ENCODE results near the gene ORAI2. TPM values are rescaled to one million over a fixed set of nuclear protein-coding genes. Genes with fewer than 3 reads are reported as not detected.
"Not testable (repeated sequence)": the region's sequence is repeated elsewhere in the genome, so short reads cannot be mapped to it uniquely, and the experiment has no call there.

Gene ORAI2
- total RNA-seq, 2 experiments from 2014 or later = 41.4 to 46.2 TPM

DNA sequence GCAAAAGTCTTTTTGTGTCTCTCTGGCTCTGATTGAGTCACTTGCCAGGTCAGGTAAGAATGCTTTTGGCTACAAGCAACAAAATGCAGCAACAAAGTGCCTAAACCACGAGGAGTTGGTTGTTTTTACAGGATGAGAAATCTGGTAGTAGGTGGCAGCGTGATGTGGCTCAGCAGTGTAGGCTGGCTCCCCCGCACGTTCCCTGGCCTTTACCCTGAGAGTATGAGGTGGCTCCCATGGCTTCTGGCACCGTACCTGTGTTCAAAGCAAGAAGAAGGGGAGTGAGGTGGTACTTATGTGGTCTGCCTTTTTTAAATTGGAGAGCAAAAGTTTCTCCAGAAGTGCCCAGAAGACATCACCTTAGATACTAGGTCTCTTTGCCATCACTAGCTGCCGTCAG, 25.5 kb upstream of the ORAI2 start:
- peaks cover 10% of the 10 kb centered on the region for H3K4me1 Mint-ChIP-seq
- no peak for DNase-seq
- H3K4me3 Mint-ChIP-seq = no peak overlapping the region
- H3K27ac Mint-ChIP-seq = peak overlapping the region; percentile 12
- no peaks in the 10 kb centered on the region for H3K27me3 Mint-ChIP-seq
- H3K36me3 Mint-ChIP-seq = peaks cover 48% of the 10 kb centered on the region
- H3K9me3 Mint-ChIP-seq = peaks cover 3% of the 10 kb centered on the region

DNA sequence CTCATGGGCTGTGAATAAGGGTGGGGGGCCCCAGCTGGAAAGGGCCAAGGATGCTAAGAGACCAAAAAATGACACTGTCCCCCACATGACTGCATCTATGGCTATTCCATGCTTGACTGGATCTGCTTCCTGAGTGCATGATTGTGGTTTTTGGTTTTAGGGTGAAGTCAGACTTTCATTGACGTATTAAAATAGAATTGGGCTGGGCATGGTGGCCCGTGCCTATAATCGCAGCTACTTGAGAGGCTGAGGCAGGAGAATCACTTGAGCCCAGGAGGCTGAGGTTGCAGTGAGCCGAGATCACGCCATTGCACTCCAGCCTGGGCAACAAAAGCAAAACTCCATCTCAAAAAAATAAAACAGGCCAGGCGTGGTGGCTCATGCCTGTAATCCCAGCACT, 24.8 kb upstream of the ORAI2 start:
- H3K27ac Mint-ChIP-seq, DNase-seq, H3K4me3 Mint-ChIP-seq, H3K9me3 Mint-ChIP-seq, H3K27me3 Mint-ChIP-seq: not testable (repeated sequence)
- Mint-ChIP-seq H3K36me3 (peaks cover 46% of the 10 kb centered on the region), H3K4me1 (peaks cover 11% of the 10 kb centered on the region)

DNA sequence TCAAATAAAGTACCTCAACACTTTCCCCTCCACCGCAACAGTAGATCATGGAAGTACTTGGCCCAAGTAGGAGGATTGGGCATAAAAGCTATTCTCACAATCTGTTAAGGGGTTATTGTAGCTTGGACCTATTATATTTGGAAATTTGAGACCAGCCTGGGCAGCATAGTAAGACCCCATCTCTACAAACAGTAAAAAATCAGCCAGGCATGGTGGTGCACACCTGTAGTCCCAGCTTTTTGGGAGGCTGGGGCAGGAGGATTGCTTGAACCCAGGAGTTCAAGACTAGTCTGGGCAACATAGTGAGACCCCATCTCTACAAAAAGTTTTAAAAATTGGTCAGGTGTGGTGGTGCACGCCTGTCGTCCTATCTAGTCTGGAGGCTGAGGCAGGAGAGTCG, 24.0 kb upstream of the ORAI2 start:
- Mint-ChIP-seq H3K4me3 (no peak overlapping the region), H3K36me3 (peaks cover 43% of the 10 kb centered on the region), H3K27ac (no peak overlapping the region), H3K4me1 (peaks cover 11% of the 10 kb centered on the region), H3K9me3 (peaks cover 3% of the 10 kb centered on the region), H3K27me3 (no peaks in the 10 kb centered on the region)
- no peak for DNase-seq

DNA sequence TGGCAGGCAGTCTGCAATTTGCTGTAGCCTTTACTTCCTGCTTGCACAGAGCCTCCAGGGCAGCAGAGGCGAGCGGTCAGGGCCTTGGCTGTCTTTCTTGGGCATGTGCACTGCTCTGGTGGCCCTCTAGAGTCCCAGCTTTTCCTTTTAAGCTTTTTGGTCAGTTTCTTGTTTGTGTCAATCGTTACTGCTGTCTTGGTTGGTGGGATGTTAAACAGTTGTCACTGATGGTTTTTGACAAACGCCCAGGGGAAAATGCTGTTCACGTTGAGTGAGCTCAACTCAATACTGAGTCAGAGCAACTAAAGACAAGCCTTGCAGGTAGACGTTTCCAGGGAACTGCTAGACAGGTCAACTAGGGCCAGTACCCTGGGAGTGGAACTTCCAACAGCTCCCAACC, 23.3 kb upstream of the ORAI2 start:
- H3K36me3 Mint-ChIP-seq = peaks cover 47% of the 10 kb centered on the region
- no peak overlapping the region for H3K4me3 Mint-ChIP-seq
- peak overlapping the region; percentile 25 for H3K27ac Mint-ChIP-seq
- H3K9me3 Mint-ChIP-seq = peaks cover 3% of the 10 kb centered on the region
- H3K4me1 Mint-ChIP-seq = peaks cover 15% of the 10 kb centered on the region
- no peak for DNase-seq
- no peaks in the 10 kb centered on the region for H3K27me3 Mint-ChIP-seq

DNA sequence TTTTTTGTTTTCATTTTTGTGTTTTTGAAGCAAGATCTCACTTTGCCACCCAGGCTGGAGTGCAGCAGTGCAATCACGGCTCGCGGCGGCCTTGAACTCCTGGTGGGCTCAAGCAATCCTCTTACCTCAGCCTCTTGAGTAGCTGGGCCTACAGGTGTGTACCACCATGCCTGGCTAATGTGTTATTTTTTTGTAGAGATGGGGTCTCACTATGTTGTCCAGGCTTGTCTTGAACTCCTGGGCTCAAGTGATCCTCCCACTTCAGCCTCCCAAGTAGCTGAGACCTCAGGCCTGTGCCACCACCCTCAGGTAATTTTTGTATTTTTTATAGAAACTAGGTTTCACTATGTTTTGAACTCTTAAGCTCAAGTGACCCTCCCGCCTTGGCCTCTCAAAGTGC, 22.5 kb upstream of the ORAI2 start:
- Mint-ChIP-seq H3K9me3 (peaks cover 3% of the 10 kb centered on the region), H3K27me3 (no peaks in the 10 kb centered on the region), H3K27ac (no peak overlapping the region), H3K4me3 (no peak overlapping the region), H3K36me3 (peaks cover 55% of the 10 kb centered on the region), H3K4me1 (peaks cover 23% of the 10 kb centered on the region)
- DNase-seq = no peak

DNA sequence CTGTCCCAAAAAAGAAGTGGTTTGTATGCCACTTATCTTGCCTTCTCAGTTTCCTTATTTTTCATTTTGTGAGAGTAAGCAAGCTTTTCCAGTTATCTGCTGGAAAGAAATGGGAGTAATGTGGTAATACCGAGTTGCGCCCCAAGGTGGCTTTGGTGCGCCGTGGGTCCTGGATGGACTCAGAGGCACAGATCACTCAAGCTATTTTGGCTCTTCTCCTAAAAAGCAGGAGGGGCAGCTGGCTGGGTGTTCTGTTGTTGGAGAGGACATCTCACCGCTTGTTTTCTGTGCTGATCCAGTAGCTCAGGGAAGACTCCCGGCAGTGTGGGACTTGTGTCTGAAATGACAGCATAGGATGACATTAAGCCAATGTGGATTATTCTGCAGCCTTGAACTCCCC, 20.8 kb upstream of the ORAI2 start:
- Mint-ChIP-seq H3K4me3 (no peak overlapping the region), H3K27ac (no peak overlapping the region), H3K4me1 (peaks cover 37% of the 10 kb centered on the region), H3K27me3 (no peaks in the 10 kb centered on the region), H3K36me3 (peaks cover 63% of the 10 kb centered on the region), H3K9me3 (peaks cover 3% of the 10 kb centered on the region)
- DNase-seq = peak; percentile 18

DNA sequence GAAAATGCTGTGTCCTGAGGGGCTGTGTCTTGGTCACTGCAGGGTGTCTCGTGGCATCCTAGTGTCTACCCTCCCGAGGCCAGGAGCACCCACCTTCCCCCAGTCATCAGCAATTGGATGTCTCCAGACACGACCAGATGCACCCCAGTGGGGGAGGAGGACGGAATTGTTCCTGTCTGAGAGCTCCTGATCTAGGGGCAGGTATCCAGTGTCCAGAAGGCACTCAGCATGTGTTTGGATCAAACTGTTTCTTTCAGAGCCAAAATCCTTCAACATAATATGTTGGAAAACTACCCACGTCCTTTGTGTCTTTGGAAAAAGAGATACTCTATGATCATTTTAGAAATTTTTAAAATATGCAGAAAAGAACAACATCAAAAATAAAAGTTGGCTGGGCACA, 20.3 kb upstream of the ORAI2 start:
- Mint-ChIP-seq H3K4me1 (peaks cover 34% of the 10 kb centered on the region), H3K4me3 (no peak overlapping the region), H3K36me3 (peaks cover 58% of the 10 kb centered on the region), H3K27me3 (no peaks in the 10 kb centered on the region), H3K27ac (no peak overlapping the region), H3K9me3 (peaks cover 3% of the 10 kb centered on the region)
- DNase-seq = no peak

DNA sequence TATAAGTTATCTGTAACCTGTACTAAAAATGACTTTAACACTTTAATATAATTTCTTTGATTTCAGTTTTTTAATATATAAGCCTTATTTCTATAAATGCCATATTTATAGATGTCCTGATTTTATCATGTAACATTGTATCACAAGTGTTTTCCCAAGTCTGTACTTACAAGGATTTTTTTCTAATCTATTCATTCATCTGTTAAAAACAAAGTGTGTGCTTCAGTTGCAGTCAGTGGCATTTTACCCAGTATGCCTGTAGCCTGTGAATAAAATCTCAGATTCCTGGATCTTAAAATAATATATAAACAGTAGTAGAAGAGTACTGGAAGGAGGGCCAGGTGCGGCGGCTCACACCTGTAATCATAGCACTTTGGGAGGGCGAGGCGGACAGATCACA, 19.8 kb upstream of the ORAI2 start:
- Mint-ChIP-seq H3K9me3 (peaks cover 3% of the 10 kb centered on the region), H3K4me1 (peaks cover 37% of the 10 kb centered on the region), H3K27ac (no peak overlapping the region), H3K4me3 (no peak overlapping the region), H3K36me3 (peaks cover 58% of the 10 kb centered on the region), H3K27me3 (no peaks in the 10 kb centered on the region)
- no peak for DNase-seq

DNA sequence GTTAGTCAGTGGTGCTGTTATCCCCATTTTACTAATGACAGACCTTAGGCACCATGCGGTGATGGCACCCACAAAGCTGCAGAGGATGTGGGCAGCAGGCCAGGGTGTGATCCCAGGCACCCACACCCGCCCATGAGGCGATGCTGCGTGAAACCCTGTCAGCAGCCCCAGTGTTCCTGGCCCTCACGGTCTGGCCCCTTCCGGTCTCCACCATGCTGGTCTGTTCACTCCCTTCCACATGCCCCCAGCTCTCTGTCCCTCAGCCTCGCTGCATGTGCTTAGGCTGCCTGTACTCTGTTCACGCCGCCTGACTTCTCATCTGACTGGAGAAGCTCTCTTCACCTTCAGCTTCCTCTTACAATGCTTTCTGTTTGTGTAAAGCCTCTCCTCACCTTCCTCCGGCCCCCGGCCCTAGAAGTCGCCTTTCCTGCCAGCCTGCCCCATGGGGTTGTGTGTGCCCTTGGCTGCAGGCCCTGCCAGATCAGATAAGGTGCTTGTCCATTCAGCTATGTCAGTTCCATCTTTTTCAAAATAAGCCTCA, 17.6 kb upstream of the ORAI2 start:
- Mint-ChIP-seq H3K4me1 (peaks cover 52% of the 10 kb centered on the region), H3K36me3 (peaks cover 46% of the 10 kb centered on the region)
- DNase-seq = peak; percentile 72

DNA sequence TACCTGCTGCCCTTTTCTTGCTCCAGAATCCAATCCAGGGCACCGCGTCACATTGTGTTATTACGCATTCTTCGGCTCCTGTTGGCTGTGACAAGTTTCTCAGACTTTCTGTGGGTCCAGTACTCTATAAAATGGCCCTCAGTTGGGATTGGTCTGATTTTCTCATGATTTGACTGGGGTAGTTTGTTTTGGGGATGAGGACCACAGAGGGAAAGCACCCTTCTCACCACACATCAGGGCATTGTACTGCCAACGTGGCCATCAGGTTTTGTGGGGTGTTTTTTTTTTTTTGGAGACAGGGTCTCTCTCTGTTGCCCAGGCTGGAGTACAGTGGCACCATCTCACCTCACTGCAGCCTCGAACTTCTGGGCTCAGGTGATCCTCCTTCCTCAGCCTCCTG, 17.0 kb upstream of the ORAI2 start:
- Mint-ChIP-seq H3K9me3 (no peaks in the 10 kb centered on the region), H3K27me3 (no peaks in the 10 kb centered on the region), H3K36me3 (peaks cover 49% of the 10 kb centered on the region), H3K27ac (peak overlapping the region; percentile 98), H3K4me1 (peaks cover 58% of the 10 kb centered on the region), H3K4me3 (peak overlapping the region; percentile 64)
- no peak for DNase-seq

More for the DNA sequence above, 17.6 kb upstream of the ORAI2 start:
- no peaks in the 10 kb centered on the region for H3K27me3 Mint-ChIP-seq
- no peaks in the 10 kb centered on the region for H3K9me3 Mint-ChIP-seq
- peak overlapping the region; percentile 64 for H3K4me3 Mint-ChIP-seq
- H3K27ac Mint-ChIP-seq = peak overlapping the region; percentile 98

DNA sequence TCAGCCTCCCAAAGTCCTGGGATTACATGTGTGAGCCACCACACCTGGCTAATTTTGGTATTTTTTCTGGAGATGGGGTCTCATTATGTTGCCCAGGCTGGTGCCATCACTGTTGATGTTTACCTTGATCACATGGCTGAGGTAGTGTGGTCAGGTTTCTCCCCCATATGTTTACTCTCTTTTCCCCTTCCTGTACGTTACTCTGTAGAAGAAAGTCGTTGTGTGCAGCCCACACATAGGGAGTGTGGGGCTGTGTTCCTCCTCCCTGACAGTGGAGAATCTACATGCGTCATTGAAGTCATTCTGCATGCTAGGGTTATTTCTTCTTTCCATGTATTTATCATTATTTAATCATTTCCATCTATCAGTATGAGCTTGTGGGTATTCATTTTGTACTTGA, 16.3 kb upstream of the ORAI2 start:
- DNase-seq = no peak
- peaks cover 58% of the 10 kb centered on the region for H3K4me1 Mint-ChIP-seq

DNA sequence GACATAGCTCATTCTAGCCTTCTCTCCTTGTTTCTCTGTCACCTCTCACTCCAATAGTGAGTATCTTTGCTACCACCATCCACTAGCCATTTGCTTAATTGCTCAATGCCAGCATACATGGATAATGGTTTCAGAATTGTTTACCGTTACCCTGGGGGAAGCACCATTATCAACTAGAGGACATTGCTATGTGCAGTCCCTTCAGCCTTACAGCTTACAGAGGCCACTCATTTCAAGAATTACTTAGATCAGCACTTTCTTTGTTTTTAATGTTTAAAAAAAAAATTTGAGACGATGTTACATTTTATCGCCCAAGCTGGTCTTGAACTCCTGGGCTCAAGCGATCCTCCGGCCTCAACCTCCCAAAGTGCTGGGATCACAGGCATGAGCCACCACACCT, 14.8 kb upstream of the ORAI2 start:
- Mint-ChIP-seq H3K27ac (peak overlapping the region; percentile 5), H3K4me1 (peaks cover 53% of the 10 kb centered on the region), H3K36me3 (peaks cover 42% of the 10 kb centered on the region)

More for the DNA sequence above, 16.3 kb upstream of the ORAI2 start:
- H3K4me3 Mint-ChIP-seq = peak overlapping the region; percentile 22
- no peaks in the 10 kb centered on the region for H3K9me3 Mint-ChIP-seq
- H3K27ac Mint-ChIP-seq = peak overlapping the region; percentile 98
- H3K36me3 Mint-ChIP-seq = peaks cover 42% of the 10 kb centered on the region
- no peaks in the 10 kb centered on the region for H3K27me3 Mint-ChIP-seq

DNA sequence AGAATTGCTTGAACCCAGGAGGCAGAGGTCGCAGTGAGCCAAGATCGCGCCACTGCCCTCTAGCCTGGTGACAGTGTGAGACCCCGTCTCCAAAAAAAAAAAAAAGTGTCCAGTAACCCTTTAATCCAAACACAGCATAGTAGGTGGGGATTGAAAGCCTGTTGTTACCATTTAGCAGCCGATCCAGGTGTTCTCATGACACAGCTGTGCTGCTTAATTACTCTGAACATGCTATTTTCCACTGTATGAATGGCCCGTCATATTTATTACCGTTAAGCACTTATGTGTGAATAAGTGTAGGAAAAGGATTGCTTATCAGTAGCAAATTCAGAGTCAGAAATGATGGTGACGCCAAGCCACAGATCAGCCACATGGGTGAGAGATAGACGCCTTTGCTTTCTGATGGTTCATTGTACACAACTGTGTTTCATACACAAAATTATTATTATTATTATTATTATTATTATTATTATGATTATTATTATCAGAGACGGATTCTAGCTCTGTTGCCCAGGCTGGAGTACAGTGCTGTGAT, 11.6 kb upstream of the ORAI2 start:
- DNase-seq = no peak
- H3K4me1 Mint-ChIP-seq = peaks cover 60% of the 10 kb centered on the region
- H3K27ac Mint-ChIP-seq = no peak overlapping the region
- H3K27me3 Mint-ChIP-seq = no peaks in the 10 kb centered on the region
- peaks cover 44% of the 10 kb centered on the region for H3K36me3 Mint-ChIP-seq
- no peak overlapping the region for H3K4me3 Mint-ChIP-seq
- no peaks in the 10 kb centered on the region for H3K9me3 Mint-ChIP-seq

More for the DNA sequence above, 14.8 kb upstream of the ORAI2 start:
- no peak for DNase-seq
- no peaks in the 10 kb centered on the region for H3K27me3 Mint-ChIP-seq
- no peaks in the 10 kb centered on the region for H3K9me3 Mint-ChIP-seq
- no peak overlapping the region for H3K4me3 Mint-ChIP-seq

DNA sequence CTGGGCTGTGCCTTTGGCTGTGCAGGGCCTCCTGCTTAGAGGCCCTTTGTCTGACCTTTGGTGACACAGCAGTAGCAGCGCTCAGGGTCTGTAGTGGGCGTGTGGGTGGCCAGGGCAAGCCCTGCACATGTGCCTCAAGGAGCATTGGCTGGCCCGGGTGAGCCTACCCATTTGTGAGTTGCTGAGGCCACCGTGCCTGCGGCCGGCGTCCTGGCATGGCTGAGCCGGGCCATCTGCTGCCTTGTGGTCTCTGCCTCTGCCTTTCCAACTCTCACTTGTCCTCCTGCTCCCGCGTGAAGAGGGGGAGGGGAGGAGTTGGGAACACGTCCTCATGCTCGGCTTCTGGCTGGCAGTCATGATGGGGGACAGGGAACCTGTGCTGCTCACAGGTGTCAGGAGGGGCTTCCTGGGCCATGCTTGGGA, 9.2 kb upstream of the ORAI2 start:
- H3K4me3 Mint-ChIP-seq = no peak overlapping the region
- peaks cover 59% of the 10 kb centered on the region for H3K4me1 Mint-ChIP-seq
- H3K36me3 Mint-ChIP-seq = peaks cover 46% of the 10 kb centered on the region

DNA sequence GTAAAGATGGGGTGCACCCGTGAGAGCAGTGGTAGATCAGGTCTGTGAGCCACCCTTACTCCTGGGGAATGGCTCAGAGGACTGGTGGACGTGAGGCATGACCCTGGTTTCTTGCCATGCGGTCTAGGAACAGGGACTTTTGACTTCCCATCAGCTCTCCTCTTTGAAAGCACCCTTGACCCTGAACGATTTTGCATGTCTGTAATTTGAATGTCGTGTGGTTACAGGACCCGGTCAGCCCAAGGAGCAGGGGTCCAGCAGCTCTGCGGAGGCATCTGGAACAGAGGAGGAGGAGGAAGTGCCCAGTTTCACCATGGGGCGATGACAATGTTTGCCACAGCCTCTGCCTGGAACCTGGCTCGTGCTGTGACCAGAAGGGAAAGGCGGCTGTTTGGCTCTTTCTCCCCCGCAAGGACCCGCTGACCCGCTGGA, 8.6 kb upstream of the ORAI2 start:
- Mint-ChIP-seq H3K9me3 (no peaks in the 10 kb centered on the region), H3K4me3 (peak overlapping the region; percentile 2), H3K36me3 (peaks cover 48% of the 10 kb centered on the region), H3K27ac (peak overlapping the region; percentile 100), H3K27me3 (no peaks in the 10 kb centered on the region), H3K4me1 (peaks cover 60% of the 10 kb centered on the region)
- DNase-seq = no peak

More for the DNA sequence above, 9.2 kb upstream of the ORAI2 start:
- peak overlapping the region; percentile 100 for H3K27ac Mint-ChIP-seq
- DNase-seq = no peak
- H3K27me3 Mint-ChIP-seq = no peaks in the 10 kb centered on the region
- H3K9me3 Mint-ChIP-seq = no peaks in the 10 kb centered on the region

DNA sequence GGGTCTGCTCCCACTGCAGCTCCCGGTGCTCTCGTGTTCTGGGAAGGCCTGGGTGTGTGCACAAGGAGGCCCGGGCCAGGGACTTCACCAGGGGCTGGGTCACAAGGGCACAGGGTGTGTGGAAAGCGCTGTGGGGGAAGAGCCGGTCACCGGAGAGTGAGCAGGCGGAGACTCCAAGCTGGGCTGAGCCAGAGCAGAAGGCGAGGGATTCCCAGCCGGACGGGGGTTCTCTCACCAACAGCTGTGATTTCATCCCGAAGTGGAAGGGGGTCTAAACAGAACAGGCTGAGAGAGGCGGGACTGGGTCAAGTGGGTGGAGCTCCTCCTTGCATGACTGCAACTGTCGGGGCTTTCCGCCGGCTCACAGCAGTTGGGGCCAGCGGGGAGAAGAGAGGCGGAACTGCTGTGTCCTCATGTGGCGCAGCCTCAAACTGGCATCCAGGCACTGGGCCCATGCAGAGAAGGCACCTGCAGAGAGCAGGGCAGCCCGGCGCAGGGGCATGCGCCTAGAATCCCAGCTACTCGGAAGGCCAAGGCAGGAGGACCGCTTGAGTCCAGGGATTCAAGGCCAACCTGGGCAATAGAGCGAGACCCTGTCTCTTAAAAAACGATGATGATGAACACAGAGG, 7.6 kb upstream of the ORAI2 start:
- Mint-ChIP-seq H3K4me1 (peaks cover 55% of the 10 kb centered on the region), H3K36me3 (peaks cover 42% of the 10 kb centered on the region), H3K27ac (peak overlapping the region; percentile 100), H3K4me3 (peak overlapping the region; percentile 74), H3K27me3 (no peaks in the 10 kb centered on the region), H3K9me3 (no peaks in the 10 kb centered on the region)
- DNase-seq = peak; percentile 86
